Central memory CD8-positive, alpha-beta T cell (primary cell): ENCODE measurements around the gene CAD.
A peak's percentile ranks its signal among the peaks of the same experiment; 100 is the strongest.
"Not testable (repeated sequence)": the region's sequence is repeated elsewhere in the genome, so short reads cannot be mapped to it uniquely, and the experiment has no call there.

Experiments used
- ATAC-seq: fragments of 150-1000 bp; cut with Tn5 transposase; replicated peaks from 2 replicates; pipeline ENCODE4 v1.10.0; 2022; ENCODE audit warnings: mild to moderate bottlenecking, moderate FRiP score, moderate number of reproducible peaks; ENCODE audit not compliant: poor library complexity, severe bottlenecking; ENCODE audit errors: extremely low read depth
- DNase-seq, 2 donors: peaks; one replicate each; pipeline ENCODE4 v3.0.0; 2021; ENCODE audit warnings: low spot score in 2 of 2
- H3K27ac Mint-ChIP-seq: one replicate; pipeline ENCODE4 v1.8.0; 2022; ENCODE audit warnings: low read depth, mild to moderate bottlenecking, moderate library complexity, mixed read lengths
- H3K27me3 Mint-ChIP-seq: one replicate; pipeline ENCODE4 v1.8.0; 2022; ENCODE audit warnings: mixed read lengths
- H3K36me3 Mint-ChIP-seq: one replicate; pipeline ENCODE4 v1.8.0; 2022; ENCODE audit warnings: mild to moderate bottlenecking, moderate library complexity, mixed read lengths; ENCODE audit not compliant: insufficient read depth
- H3K4me1 Mint-ChIP-seq: one replicate; pipeline ENCODE4 v1.8.0; 2022; ENCODE audit warnings: mixed read lengths
- H3K4me3 Mint-ChIP-seq: one replicate; pipeline ENCODE4 v1.8.0; 2022; ENCODE audit warnings: mild to moderate bottlenecking, moderate library complexity, mixed read lengths
- H3K9me3 Mint-ChIP-seq: one replicate; pipeline ENCODE4 v1.8.0; 2022; ENCODE audit warnings: mixed read lengths

The CAD gene

DNA sequence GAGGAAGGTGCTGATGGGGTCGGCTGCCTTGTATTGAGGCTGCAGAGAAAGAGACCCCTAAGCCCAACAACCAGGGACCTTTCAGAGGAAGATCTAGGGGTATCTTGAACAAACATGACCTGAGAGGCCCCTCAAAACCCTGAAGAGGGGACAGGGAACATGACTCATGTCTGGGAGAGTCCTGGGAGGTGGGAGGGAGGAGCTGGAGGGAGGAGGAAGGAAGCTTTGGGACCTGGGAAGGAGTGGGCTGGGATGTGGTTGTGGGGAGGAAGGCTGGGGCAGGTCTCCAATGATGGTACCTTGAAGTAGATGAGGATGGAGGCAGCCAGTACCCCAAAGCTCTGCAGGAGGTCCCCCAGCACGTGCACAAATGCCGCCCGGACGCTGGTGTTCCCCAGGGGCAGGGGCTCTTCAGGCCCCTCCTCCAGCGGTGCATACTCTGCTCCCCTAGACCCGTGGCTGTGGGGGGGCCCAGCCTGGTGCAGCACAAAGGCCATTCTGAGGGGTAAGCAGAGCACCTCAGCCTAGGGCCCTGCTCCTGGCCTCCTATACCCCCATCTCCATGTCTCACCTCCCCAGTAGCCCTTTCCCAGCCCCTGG, 39.8 kb downstream of the CAD start:
- H3K9me3 Mint-ChIP-seq, result no peaks in the 10 kb centered on the region
- ATAC-seq (no peak), DNase-seq (no peak)
- H3K4me3 Mint-ChIP-seq, result no peak overlapping the region
- peaks cover 80% of the 10 kb centered on the region for H3K27me3 Mint-ChIP-seq
- no peak overlapping the region for H3K27ac Mint-ChIP-seq
- H3K36me3 Mint-ChIP-seq, result no peaks in the 10 kb centered on the region
- peaks cover 10% of the 10 kb centered on the region for H3K4me1 Mint-ChIP-seq

DNA sequence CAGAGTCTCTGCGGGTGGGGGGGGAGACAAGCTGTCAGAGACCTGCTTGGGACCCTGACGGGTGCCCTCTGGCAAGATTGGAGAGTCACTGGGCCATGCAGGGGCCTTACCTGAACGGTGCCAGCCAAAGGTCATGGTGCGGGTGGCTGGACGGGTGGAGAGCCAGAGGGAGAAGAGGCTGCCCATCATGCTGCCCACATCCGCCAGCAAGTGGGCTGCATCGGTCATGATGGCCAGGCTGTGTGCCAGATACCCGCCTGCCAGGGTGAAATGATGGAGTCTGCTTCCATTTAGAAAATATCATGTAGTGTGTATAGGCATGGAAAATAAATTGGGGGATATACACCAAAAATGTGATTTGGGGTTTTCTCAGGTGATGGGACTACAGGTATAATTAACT, 40.9 kb downstream of the CAD start:
- Mint-ChIP-seq H3K4me1 (peaks cover 12% of the 10 kb centered on the region), H3K9me3 (no peaks in the 10 kb centered on the region), H3K27me3 (peaks cover 83% of the 10 kb centered on the region), H3K27ac (no peak overlapping the region), H3K36me3 (no peaks in the 10 kb centered on the region), H3K4me3 (no peak overlapping the region)
- no peak for DNase-seq
- no peak for ATAC-seq

DNA sequence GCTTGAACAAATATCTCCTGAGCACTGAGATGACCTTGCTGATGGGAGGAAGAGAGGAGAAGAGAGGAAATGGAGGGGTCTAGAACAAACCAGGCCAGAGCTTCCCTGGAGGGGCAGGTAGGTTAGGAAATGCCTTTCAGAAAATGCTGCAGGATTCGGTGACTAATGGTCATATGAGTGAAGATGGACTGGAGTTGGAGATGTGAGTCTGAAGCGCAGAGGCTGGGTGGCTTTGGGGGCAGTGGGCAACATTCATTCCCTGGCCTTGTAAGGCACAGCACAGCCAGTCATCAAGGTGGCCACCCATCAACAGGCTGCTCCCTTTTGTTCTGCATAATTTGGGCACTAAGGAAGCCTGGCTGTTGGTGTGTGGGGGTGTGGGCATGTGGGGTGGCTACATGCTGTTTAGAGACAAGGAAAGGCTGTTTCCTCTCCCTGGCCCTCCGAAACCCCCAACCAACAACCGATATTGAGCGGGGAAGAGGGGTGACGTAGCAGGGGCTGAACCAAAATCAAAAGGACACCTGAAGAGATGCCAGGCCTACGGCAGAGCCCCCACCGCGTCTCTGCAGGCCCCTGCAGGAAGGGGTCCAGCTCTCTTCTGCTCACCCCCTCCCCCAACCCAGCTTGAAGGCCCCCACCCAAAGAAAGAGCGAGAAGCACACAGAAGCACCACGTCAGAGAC, 44.2 kb downstream of the CAD start:
- H3K36me3 Mint-ChIP-seq, result no peaks in the 10 kb centered on the region
- H3K9me3 Mint-ChIP-seq, result no peaks in the 10 kb centered on the region
- no peak for ATAC-seq
- H3K4me1 Mint-ChIP-seq, result peaks cover 26% of the 10 kb centered on the region
- no peak for DNase-seq
- no peak overlapping the region for H3K27ac Mint-ChIP-seq
- peaks cover 76% of the 10 kb centered on the region for H3K27me3 Mint-ChIP-seq
- H3K4me3 Mint-ChIP-seq, result peak overlapping the region; percentile 50

DNA sequence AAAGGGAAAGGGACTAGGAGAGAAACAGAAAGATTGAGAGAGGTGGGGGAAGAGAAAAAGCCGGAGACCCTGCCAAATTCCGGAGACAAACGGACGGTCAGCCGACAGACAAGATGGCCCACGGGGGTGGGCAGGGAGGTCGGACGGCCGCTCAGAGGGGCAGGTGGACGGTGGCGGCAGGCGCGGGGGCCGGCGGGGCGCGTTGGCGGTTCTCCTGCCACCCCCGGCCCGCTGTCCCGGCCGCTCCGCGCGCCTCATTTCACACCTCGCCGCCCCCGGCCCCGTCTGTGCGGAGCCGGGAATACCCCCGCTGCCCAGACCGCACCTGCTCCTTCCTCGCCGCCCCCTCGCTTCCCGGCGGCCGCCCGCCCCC, 44.7 kb downstream of the CAD start:
- ATAC-seq (no peak), DNase-seq (no peak)
- Mint-ChIP-seq H3K27ac (no peak overlapping the region), H3K9me3 (no peaks in the 10 kb centered on the region), H3K27me3 (peaks cover 71% of the 10 kb centered on the region), H3K36me3 (no peaks in the 10 kb centered on the region), H3K4me3 (peak overlapping the region; percentile 50), H3K4me1 (peaks cover 26% of the 10 kb centered on the region)

DNA sequence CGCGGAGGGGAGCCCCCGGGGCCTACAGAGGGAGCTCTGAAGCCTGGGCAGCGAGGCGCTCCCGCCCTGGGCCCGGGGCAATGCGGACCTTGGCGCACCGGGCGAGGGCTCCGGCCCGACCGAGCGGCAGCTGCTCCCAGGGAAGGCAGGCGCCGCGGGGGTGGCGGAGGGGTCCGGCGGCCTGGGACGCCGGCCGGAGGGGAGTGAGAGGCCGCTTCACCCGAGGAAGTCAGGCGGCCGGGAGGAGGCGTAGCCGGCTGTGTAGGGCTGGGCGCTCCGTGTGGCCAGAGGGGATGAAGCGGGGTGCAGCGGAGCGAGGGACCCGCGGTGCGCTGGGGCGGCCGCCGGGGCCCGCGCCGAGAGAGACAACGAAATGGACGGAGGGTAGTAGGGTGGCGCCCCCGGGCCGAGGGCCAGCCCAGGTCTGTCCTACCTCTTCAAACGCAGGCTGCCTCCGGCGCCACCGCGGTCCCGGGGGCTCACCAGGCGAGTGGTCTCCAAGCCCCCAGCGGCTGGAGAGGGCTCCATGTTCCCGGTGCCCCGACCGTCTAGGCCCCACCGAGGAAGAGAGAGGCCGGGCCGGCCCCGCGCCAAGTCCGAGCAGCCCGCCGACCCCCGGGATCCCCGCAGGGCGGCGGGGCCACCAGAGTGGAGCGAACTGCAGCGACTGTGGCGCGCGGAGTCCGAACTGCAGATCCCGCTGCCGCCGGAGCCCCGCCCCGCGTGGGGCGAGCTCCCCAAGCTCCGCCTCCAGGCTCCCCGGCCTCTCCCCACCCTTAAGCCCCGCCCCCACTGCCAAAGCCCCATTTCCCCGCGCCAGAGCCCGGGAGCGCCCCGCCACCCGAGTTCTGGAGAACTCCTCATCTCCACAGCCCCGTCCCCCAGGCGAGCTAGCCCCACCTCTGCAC, 45.5 kb downstream of the CAD start, which contains the start of gene SLC30A3:
TSS of gene SLC30A3 (minus strand) at position 669 of the 908 bp plus-strand sequence. CDS start at position 528, 141 bp downstream.
- H3K27me3 Mint-ChIP-seq, result peaks cover 64% of the 10 kb centered on the region

DNA sequence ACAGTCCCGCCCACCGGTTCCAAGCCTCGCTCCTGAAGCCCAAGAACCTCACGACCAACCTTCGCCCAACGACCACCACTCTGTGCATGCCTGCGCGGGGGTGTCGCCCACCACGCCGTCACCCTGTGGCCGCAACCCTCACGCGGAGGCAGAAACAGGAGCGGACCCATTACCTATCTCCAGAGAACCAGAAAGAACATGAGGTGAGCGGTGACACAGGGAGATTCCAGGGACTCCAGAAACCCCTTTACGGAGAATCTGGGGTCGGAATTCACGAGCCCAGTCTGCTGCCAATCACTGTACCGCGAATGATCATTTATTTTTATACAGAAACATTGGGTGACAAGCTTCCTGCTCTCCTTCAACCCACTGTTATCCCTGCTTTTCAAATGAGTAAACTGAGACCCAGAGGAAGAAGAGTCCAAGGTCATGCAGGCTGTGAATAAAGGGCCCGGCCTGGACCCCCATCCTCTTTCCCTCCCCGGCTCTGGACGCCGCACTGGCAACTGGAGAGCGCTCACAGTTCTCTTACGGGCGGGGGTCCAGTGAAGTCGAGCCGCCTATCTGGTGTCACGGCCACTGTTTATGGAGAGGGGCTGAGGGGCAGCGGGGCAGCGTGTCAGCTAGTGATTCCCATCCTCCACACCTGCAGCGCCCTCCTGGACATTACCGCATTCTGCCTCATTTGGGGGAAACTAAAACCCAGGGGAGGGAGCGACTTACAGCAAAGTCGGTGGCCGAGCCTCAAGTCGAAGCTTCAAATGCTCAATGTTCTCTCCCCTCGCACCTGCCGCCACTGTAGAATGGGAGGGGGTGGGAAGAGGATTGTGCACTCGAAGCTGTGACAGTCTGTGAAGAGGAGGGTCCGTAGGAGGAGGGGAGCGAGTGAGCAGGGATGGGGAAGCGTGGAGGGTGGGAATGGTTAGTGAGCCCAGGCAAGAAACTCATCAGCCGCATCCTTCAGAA, 46.4 kb downstream of the CAD start:
- peaks cover 54% of the 10 kb centered on the region for H3K27me3 Mint-ChIP-seq
- H3K27ac Mint-ChIP-seq, result peak overlapping the region; percentile 16
- peaks cover 26% of the 10 kb centered on the region for H3K4me1 Mint-ChIP-seq
- H3K4me3 Mint-ChIP-seq, result peak overlapping the region; percentile 85
- ATAC-seq (no peak), DNase-seq (no peak)
- no peaks in the 10 kb centered on the region for H3K9me3 Mint-ChIP-seq
- H3K36me3 Mint-ChIP-seq, result no peaks in the 10 kb centered on the region

More for the DNA sequence above, 45.5 kb downstream of the CAD start, which contains the start of gene SLC30A3:
- no peaks in the 10 kb centered on the region for H3K36me3 Mint-ChIP-seq
- ATAC-seq (no peak), DNase-seq (no peak)
- H3K4me1 Mint-ChIP-seq, result peaks cover 26% of the 10 kb centered on the region
- H3K27ac Mint-ChIP-seq, result peak within 1 kb of the TSS; percentile 16
- no peaks in the 10 kb centered on the region for H3K9me3 Mint-ChIP-seq
- H3K4me3 Mint-ChIP-seq, result peak within 1 kb of the TSS; percentile 85

DNA sequence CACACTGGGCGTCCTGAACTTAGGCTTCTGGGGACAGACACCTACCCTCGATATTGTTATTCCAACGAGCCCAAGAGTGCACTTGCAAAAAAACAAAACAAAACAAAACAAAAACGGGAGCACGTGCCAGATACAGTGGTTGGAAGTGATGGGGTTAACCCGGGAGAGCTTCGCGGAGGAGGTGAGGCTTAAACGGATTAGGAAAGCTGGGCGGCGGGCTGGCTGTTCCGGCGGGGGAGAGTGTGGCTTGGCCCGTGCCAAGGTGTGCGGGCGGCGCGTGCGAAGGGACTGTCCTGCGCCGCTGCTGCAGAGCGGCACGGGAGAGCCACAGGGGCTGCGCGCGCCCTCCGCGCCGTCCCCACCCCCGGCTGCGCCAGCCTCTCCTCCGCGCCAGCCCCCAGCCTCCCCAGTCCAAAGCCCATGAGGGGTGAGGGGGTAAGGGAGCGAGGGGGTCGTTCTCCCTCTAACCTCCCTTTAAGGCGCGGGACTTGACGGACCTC, 47.1 kb downstream of the CAD start:
- Mint-ChIP-seq H3K36me3 (no peaks in the 10 kb centered on the region), H3K9me3 (no peaks in the 10 kb centered on the region), H3K4me1 (peaks cover 26% of the 10 kb centered on the region), H3K27ac (no peak overlapping the region), H3K4me3 (peak overlapping the region; percentile 85), H3K27me3 (peaks cover 47% of the 10 kb centered on the region)
- peak; percentile 39 for ATAC-seq
- DNase-seq, result no peak

DNA sequence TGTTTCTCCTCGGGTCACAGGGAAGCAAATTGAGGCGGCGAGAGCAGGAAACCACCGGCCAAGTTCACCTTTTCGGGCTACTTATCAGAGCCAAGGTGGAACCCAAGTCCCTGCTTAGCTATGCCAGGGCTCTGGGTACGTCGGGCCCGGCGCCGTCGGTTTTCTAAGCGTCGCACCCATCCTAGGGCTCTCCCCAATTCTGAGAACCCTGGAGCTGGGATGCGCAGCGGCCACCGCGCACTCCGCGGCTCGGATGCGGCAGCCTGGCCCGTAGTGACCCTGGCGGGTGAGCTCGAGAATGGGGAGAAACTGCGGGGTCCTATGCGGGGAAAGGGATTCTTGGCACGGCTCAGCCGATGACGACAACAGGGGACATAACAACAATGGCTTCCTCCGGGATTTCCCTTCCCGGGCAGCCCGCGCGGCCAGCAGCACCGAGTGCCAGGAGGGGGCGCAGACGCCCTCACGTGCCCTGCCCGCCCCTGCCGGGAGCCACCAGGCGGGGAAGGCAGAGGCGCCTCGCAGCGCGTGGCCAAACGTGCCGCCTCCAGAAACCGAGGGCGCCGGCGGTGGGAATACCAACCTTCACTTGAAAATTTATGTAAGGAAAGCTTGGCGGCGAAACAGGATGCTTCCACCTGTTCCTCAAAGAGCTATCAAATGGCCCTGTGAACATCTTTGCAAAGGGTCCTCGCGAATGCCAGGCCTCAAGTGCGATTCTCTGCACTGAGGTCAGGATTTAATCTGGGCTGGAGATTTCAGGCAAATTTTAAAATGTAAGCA, 47.8 kb downstream of the CAD start:
- H3K9me3 Mint-ChIP-seq, result no peaks in the 10 kb centered on the region
- peaks cover 41% of the 10 kb centered on the region for H3K27me3 Mint-ChIP-seq
- H3K36me3 Mint-ChIP-seq, result no peaks in the 10 kb centered on the region
- peak overlapping the region; percentile 85 for H3K4me3 Mint-ChIP-seq
- peak; percentile 72 for ATAC-seq
- DNase-seq, result peak; percentile 33 to 41
- peaks cover 26% of the 10 kb centered on the region for H3K4me1 Mint-ChIP-seq
- H3K27ac Mint-ChIP-seq, result no peak overlapping the region

DNA sequence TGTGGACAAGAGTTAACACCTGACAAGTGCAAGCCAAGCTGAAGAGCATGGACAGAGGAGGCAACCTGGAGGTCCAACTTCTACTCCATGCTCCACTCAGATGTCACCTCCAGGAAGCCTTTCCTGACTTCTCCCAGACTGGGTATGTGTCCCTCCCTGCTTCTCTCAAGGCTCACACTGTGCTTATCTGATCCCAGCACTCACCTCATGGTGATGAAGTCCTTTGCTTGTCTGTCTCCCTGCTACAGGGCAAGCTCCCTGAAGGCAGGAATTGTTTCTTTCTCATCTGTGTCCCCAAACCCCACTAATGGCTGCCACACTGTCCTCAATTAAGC, 48.3 kb downstream of the CAD start:
- peaks cover 35% of the 10 kb centered on the region for H3K27me3 Mint-ChIP-seq
- H3K9me3 Mint-ChIP-seq, result no peaks in the 10 kb centered on the region
- H3K4me3 Mint-ChIP-seq, result peak overlapping the region; percentile 10
- DNase-seq (no peak), ATAC-seq (no peak)
- no peaks in the 10 kb centered on the region for H3K36me3 Mint-ChIP-seq
- no peak overlapping the region for H3K27ac Mint-ChIP-seq
- peaks cover 26% of the 10 kb centered on the region for H3K4me1 Mint-ChIP-seq

DNA sequence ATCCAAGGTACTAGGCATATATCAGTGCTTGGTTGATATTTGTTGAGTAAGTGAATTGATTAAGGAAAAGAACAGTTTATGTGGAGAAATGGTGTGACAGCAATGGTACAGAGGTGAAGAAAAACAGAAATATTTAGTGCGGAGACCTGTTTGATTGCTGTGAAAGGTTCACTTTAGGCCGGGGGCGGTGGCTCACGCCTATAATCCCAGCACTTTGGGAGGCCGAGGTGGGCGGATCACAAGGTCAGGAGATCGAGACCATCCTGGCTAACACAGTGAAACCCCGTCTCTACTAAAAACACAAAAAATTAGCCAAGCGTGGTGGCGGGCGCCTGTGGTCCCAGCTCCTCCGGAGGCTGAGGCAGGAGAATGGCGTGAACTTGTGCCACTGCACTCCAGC, 51.1 kb downstream of the CAD start:
- not testable (repeated sequence) for H3K36me3 Mint-ChIP-seq, ATAC-seq, H3K4me3 Mint-ChIP-seq, H3K9me3 Mint-ChIP-seq, DNase-seq, H3K27ac Mint-ChIP-seq
- Mint-ChIP-seq H3K27me3 (peaks cover 21% of the 10 kb centered on the region), H3K4me1 (peaks cover 11% of the 10 kb centered on the region)

DNA sequence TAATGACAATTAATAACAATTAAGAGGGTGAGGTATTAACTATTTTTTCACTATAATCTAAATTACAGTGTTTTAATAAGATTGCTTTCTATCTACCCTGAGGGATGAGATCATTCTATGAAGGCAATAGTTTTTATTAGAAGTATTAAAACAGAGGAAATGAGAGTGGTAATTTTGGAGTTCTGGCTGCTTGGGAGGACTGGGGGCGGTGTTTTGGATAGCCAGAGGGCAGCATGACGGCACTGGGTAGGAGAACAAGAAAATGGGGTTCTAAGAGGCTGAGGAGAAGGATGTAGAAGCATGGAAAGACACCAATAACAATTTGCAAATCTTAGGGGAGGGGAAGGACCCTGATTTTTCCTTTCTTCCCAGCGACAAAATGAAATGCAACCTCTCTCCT, 53.0 kb downstream of the CAD start:
- H3K27me3 Mint-ChIP-seq, result peaks cover 25% of the 10 kb centered on the region
- H3K4me1 Mint-ChIP-seq, result no peaks in the 10 kb centered on the region
- no peaks in the 10 kb centered on the region for H3K36me3 Mint-ChIP-seq
- H3K9me3 Mint-ChIP-seq, result no peaks in the 10 kb centered on the region
- ATAC-seq (no peak), DNase-seq (no peak)
- H3K27ac Mint-ChIP-seq, result no peak overlapping the region
- no peak overlapping the region for H3K4me3 Mint-ChIP-seq
